ENCODE data around the gene GABPB2. TPM values are rescaled to one million over a fixed set of nuclear protein-coding genes. Genes with fewer than 3 reads are reported as not detected.

The GABPB2 gene
- total and polyA plus RNA-seq, 2 of the 13 experiments (the other 11 are each of a cell fraction or from before 2014, with no cell fraction given), result 0.09 TPM; not detected in 1

GRCh38 chr1:151147665-151148064 is 77.1 kb downstream of the GABPB2 start (continued):
- TF ChIP-seq DBP (CRISPR knock-in tag; IDR thresholded peaks at IDR 0.05; ENCODE audit: not compliant biosample characterization), result no peak
- no peak for TF ChIP-seq ZNF562 (CRISPR knock-in tag; IDR thresholded peaks at IDR 0.05; ENCODE audit: borderline replicate concordance)
- TF ChIP-seq FOXA1 (IDR thresholded peaks at IDR 0.05), result no peak
- peak; percentile 67 for TF ChIP-seq FOXA1 (CRISPR knock-in tag; IDR thresholded peaks at IDR 0.05)
- TF ChIP-seq MYNN (CRISPR knock-in tag; IDR thresholded peaks at IDR 0.05; ENCODE audit: low read depth), result no peak
- no peak for TF ChIP-seq ZNF337 (CRISPR knock-in tag; IDR thresholded peaks at IDR 0.05; ENCODE audit: borderline replicate concordance, low read depth)
- 0 out of 2 replicates have a peak, but pooled peaks have one; percentile 15 for TF ChIP-seq ZNF362 (CRISPR knock-in tag; IDR thresholded peaks at IDR 0.05; ENCODE audit: borderline replicate concordance)
- TF ChIP-seq ZMYM4 (CRISPR knock-in tag; IDR thresholded peaks at IDR 0.05), result peak; percentile 18; the same call in 1 of the 2 replicates
- no peak for TF ChIP-seq ZNF333 (CRISPR knock-in tag; IDR thresholded peaks at IDR 0.05; ENCODE audit: borderline replicate concordance)
- TF ChIP-seq MED1 (CRISPR knock-in tag; IDR thresholded peaks at IDR 0.05), result 0 out of 2 replicates have a peak, but pooled peaks have one; percentile 8
- TF ChIP-seq MIXL1 (CRISPR knock-in tag; IDR thresholded peaks at IDR 0.05), result peak; percentile 50; the same call in 1 of the 2 replicates
- no peak for TF ChIP-seq PLSCR1 (CRISPR knock-in tag; IDR thresholded peaks at IDR 0.05; ENCODE audit: borderline replicate concordance)
- TF ChIP-seq HNF4A (CRISPR knock-in tag; IDR thresholded peaks at IDR 0.05), result peak; percentile 92
- no peak for TF ChIP-seq ZNF180 (CRISPR knock-in tag; IDR thresholded peaks at IDR 0.05; ENCODE audit: borderline replicate concordance, low read depth)
- TF ChIP-seq FOXP4 (CRISPR knock-in tag; IDR thresholded peaks at IDR 0.05), result peak; percentile 49; the same call in 1 of the 2 replicates
- no peak for TF ChIP-seq ZNF710 (CRISPR knock-in tag; IDR thresholded peaks at IDR 0.05; ENCODE audit: borderline replicate concordance)
- TF ChIP-seq CHD2 (IDR thresholded peaks at IDR 0.05; ENCODE audit: low read depth, low read length), result no peak
- peak; percentile 35; the same call in 1 of the 2 replicates for TF ChIP-seq GATAD2A (CRISPR knock-in tag; IDR thresholded peaks at IDR 0.05)
- no peak for TF ChIP-seq ZNF260 (CRISPR knock-in tag; IDR thresholded peaks at IDR 0.05; ENCODE audit: borderline replicate concordance, low read depth)
- peak; percentile 93 for TF ChIP-seq ZBTB39 (CRISPR knock-in tag; IDR thresholded peaks at IDR 0.05)
